DOHH2 (cell line): ENCODE measurements around the gene PBRM1.

Experiments used
- CTCF ChIP-seq: fragments of 200-600 bp; sonication (generic); IDR thresholded peaks from one replicate; pipeline ENCODE4 v1.5.1; 2014; ENCODE audit warnings: antibody characterized with exemption, mild to moderate bottlenecking, low read depth, low read length; ENCODE audit not compliant: poor library complexity, severe bottlenecking
- EZH2phosphoT487 ChIP-seq: fragments of 200-600 bp; sonication (generic); IDR thresholded peaks from 2 replicates; pipeline ENCODE4 v1.6.1; 2017; ENCODE audit warnings: borderline replicate concordance, mild to moderate bottlenecking, antibody characterized with exemption, low read length, moderate library complexity, mixed read lengths

DNA sequence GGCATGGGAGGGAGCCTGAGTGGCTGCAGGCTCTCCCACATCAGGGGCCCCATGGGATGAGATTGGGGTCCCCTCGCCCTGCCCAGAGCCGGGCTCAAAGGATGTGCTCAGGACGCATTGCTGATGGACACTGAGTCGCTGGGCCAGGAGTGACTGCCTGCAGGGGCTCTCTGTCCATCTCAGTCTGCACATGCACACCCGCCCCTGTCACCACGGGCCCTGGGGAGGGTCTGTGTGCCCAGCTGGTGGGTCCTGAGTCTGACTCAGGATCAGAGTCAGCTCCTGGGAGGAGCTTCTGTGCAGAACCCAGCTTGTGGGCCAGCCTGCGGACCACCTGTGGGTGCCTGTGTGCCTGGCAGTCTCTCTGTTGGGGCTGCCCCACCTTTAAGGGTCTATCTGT is 172.4 kb downstream of the PBRM1 start:
- TF ChIP-seq CTCF (no peak), EZH2phosphoT487 (no peak)
